Measurements from ENCODE around the gene NRIP3. TPM values are rescaled to one million over a fixed set of nuclear protein-coding genes. Genes with fewer than 3 reads are reported as not detected.

NRIP3 gene
- total and polyA plus RNA-seq, 2 of the 13 experiments (the other 11 are each of a cell fraction or from before 2014, with no cell fraction given): 0.04 to 0.07 TPM

- H2AFZ ChIP-seq (ENCODE audit: low read length): no peak overlapping the region
- ChIA-PET POLR2A (no interaction called here), CTCF (ENCODE audit: low intra/inter-chr PET ratio, low total read pairs) (no interaction called here)
- in situ Hi-C loops (cut with HindIII; ENCODE audit: extremely low pct_ligation_motif_present, low pct_unique_long_range_greater_than_20kb): loop anchor here (5.0 to 25.0 kb wide), 2 partner anchors 35 to 270 kb away; partner anchors contain the start of genes RPL27A and TRIM66
- H3K9me3 ChIP-seq (ENCODE audit: low read length): no peaks in the 10 kb centered on the region
- WGBS (ENCODE audit: low lambda C conversion rate): 95% methylated on average over 4 of the region's 4 CpGs
- TF ChIP-seq ZNF550 (CRISPR knock-in tag; IDR thresholded peaks at IDR 0.05; ENCODE audit: borderline replicate concordance): no peak
- TF ChIP-seq SPEN (CRISPR knock-in tag; IDR thresholded peaks at IDR 0.05; ENCODE audit: low read depth): no peak
- TF ChIP-seq TARDBP (CRISPR knock-in tag; IDR thresholded peaks at IDR 0.05): no peak
- TF ChIP-seq GLMP (CRISPR knock-in tag; IDR thresholded peaks at IDR 0.05; ENCODE audit: borderline replicate concordance): no peak
- no peak for TF ChIP-seq ZNF138 (CRISPR knock-in tag; IDR thresholded peaks at IDR 0.05; ENCODE audit: low read depth)
- TF ChIP-seq FOXC1 (CRISPR knock-in tag; IDR thresholded peaks at IDR 0.05; ENCODE audit: borderline replicate concordance): no peak
- no peak for TF ChIP-seq ZNF362 (CRISPR knock-in tag; IDR thresholded peaks at IDR 0.05; ENCODE audit: borderline replicate concordance)
- TF ChIP-seq SIN3A (IDR thresholded peaks at IDR 0.05; ENCODE audit: borderline replicate concordance, low read depth, low read length): no peak
- TF ChIP-seq GATAD1 (CRISPR knock-in tag; IDR thresholded peaks at IDR 0.05): no peak
- no peak for TF ChIP-seq TMF1 (CRISPR knock-in tag; IDR thresholded peaks at IDR 0.05; ENCODE audit: low read depth)
- TF ChIP-seq ZNF143 (CRISPR knock-in tag; IDR thresholded peaks at IDR 0.05): no peak
- intact Hi-C loops (cut with micrococcal nuclease; ENCODE audit: unreplicated experiment): no loop called here
- no TSS peak for BruUV-seq (replicated peaks)
- FAIRE-seq: no peak
- peaks cover 5% of the 10 kb centered on the region for H3K79me2 ChIP-seq (ENCODE audit: insufficient read depth, low read length)
- H3K4me2 ChIP-seq (ENCODE audit: low read depth, low read length): no peak overlapping the region
- H3K27me3 ChIP-seq (ENCODE audit: control insufficient read depth in 1 of 2, insufficient read depth in 2 of 2, low read length in 2 of 2): no peaks in the 10 kb centered on the region
- no peak overlapping the region for H3K4me3 ChIP-seq (replicated peaks in 1 of 3; ENCODE audit: insufficient read depth in 1 of 3, low read depth in 2 of 3, low read length in 3 of 3)
- H3K36me3 ChIP-seq (replicated peaks in 1 of 2; ENCODE audit: control insufficient read depth in 1 of 2, insufficient read depth in 2 of 2, low read length in 2 of 2): peaks cover 0 to 20% of the 10 kb centered on the region in 2 experiments; a peak in 2 of 5 replicates
- no peak overlapping the region for H3K27ac ChIP-seq (ENCODE audit: extremely low read length, insufficient read depth, low read length)
- H4K20me1 ChIP-seq (ENCODE audit: insufficient read depth, low read length): no peaks in the 10 kb centered on the region
- no peaks in the 10 kb centered on the region for H3K4me1 ChIP-seq (ENCODE audit: insufficient read depth, low read length)
- no peak for ATAC-seq
- DNase-seq (ENCODE audit: low spot score): no peak
- no peak overlapping the region for H3K9ac ChIP-seq (ENCODE audit: insufficient read depth, low read depth, low read length)
Measured at GRCh38 chr11:8956860-8957259, 46.9 kb downstream of the NRIP3 start.
